ENCODE measurements around the gene CD68. TPM values are rescaled to one million over a fixed set of nuclear protein-coding genes. Genes with fewer than 3 reads are reported as not detected.

CD68 gene
- polyA plus RNA-seq, 3 donors, result 642 to 884 (median 744) TPM

DNA sequence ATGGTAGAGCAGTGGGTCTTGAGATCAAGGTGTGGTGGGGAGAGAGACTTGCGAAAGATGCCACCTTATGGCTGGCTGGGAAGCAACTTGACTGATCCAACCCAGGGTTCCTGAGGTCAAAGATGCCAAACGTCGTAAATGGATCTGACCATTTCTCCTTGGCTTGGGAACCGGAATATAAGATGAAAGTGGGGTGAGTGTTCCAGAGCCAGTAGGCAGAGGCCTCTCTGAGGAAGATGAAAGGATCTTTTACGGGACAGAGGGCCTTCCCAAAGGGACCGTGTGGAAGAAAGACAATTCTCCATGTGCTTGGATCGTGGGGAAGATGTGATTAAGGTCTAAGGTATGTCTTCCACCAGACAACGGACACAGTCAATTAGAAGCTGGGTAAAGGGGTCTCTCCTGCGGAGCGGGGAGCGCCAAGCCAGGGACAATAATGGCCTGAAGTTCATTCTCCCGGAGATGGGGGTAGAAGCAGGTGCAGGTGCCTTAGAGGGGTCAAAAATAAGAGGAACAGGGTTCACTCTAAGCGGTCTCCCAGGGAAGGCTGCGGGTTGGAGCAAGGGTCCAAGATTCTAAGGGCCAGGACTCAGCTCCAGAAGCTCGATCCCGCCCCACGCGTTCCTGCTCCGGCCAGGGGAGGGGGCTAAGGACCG, 34.5 kb downstream of the CD68 start:
- H2AFZ ChIP-seq (ENCODE audit: insufficient read depth, low read depth, low read length, poor library complexity, severe bottlenecking), result peak overlapping the region; percentile 76
- TF ChIP-seq, protein P1, sequence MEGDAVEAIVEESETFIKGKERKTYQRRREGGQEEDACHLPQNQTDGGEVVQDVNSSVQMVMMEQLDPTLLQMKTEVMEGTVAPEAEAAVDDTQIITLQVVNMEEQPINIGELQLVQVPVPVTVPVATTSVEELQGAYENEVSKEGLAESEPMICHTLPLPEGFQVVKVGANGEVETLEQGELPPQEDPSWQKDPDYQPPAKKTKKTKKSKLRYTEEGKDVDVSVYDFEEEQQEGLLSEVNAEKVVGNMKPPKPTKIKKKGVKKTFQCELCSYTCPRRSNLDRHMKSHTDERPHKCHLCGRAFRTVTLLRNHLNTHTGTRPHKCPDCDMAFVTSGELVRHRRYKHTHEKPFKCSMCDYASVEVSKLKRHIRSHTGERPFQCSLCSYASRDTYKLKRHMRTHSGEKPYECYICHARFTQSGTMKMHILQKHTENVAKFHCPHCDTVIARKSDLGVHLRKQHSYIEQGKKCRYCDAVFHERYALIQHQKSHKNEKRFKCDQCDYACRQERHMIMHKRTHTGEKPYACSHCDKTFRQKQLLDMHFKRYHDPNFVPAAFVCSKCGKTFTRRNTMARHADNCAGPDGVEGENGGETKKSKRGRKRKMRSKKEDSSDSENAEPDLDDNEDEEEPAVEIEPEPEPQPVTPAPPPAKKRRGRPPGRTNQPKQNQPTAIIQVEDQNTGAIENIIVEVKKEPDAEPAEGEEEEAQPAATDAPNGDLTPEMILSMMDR (IDR thresholded peaks at IDR 0.05), result no peak
- Mint-ChIP-seq H3K9me3 (no peaks in the 10 kb centered on the region), H3K27me3 (ENCODE audit: low read depth in 3 of 3) (peaks cover 0 to 2% (median 1%) of the 10 kb centered on the region in 3 donors), H3K27ac (peak overlapping the region; percentile 68 to 92 (median 85)), H3K4me3 (peak overlapping the region; percentile 83 to 92), H3K4me1 (peaks cover 38% of the 10 kb centered on the region), H3K36me3 (peaks cover 9 to 18% of the 10 kb centered on the region in 2 donors)
- H3K9ac ChIP-seq (ENCODE audit: insufficient read depth, low read length, poor library complexity, severe bottlenecking), result peak overlapping the region; percentile 85
- H3K36me3 ChIP-seq (replicated peaks in 1 of 2; ENCODE audit: control insufficient read depth in 1 of 2, insufficient read depth in 2 of 2, low read length in 2 of 2), result peaks cover 3 to 12% of the 10 kb centered on the region in 2 donors
- peaks cover 42% of the 10 kb centered on the region for H4K20me1 ChIP-seq (ENCODE audit: insufficient read depth, low read length)
- H3K9me3 ChIP-seq (replicated peaks in 1 of 2; ENCODE audit: control insufficient read depth in 1 of 2, insufficient read depth in 1 of 2, low read length in 2 of 2), result no peaks in the 10 kb centered on the region
- peaks cover 25 to 34% of the 10 kb centered on the region in 2 donors for H3K4me1 ChIP-seq (ENCODE audit: control insufficient read depth in 1 of 2, insufficient read depth in 2 of 2, low read length in 2 of 2)
- H3K4me3 ChIP-seq (replicated peaks in 1 of 3; ENCODE audit: low read depth in 2 of 3, low read length in 3 of 3), result peak overlapping the region; percentile 59 to 82 (median 76)
- intact Hi-C loops (cut with micrococcal nuclease), result loop anchor here in 1 of 2 donors (2.0 kb wide), 1 partner anchor 73 kb away; the partner anchor contains the start of gene TP53
- H3K79me2 ChIP-seq (ENCODE audit: insufficient read depth, low read length), result peaks cover 52% of the 10 kb centered on the region
- 12% methylated on average over 20 of the region's 20 CpGs for WGBS (ENCODE audit: insufficient coverage)
- peak overlapping the region; percentile 89 for H3K4me2 ChIP-seq (replicated peaks; ENCODE audit: extremely low read depth, low read length, poor library complexity, severe bottlenecking)
- no peaks in the 10 kb centered on the region for H3K27me3 ChIP-seq (ENCODE audit: control insufficient read depth in 2 of 2, insufficient read depth in 2 of 2, low read length in 2 of 2)
- no peak for DNase-seq
- peak overlapping the region; percentile 14 to 69 for H3K27ac ChIP-seq (ENCODE audit: low read depth in 1 of 2, low read length in 2 of 2)

DNA sequence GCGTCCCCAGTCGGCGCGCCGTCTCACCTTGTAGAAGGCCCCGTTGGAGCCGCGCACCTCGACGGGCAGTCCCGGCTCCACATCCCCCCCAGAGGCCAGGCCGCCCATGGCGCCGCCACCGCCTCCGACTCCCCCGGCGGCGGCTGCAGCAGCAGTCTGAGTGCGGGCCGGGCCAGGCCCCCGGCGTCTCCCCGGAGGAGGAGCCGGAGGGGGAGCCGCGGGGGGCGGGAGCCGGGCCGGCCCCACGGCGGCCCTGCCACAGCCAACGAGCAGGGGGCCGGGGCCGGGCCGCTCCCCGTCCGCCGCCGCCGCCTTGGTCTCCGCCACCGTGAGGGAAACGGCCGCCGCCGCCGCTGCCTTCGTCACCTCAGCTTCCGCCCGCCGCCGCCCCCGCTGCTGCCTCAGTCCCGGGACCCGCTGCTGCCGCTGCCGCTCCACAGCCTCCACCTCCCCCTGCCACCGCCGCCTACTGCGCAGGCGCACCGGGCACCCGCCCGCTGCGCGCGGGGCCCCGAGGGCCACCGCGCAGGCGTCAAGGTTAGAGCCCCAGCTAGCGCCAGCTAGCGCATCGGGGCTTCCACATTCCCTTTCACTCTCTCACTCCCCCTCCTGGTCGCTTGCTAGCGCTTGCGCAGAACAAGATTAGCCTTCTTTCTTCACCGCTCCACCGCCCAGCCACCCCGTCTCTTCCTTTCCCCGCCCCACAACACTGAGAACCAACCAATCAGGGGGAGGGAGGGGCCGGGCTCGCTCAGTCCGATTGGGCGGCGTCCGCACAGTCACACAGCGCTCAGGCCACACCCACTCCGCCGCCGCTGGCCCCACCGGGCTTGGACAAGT, 35.2 kb downstream of the CD68 start, which contains the start of gene FXR2:
Gene FXR2 (minus strand): TSS at position 473 of the 840 bp plus-strand sequence. CDS start 365 bp downstream, at position 108.
- no peaks in the 10 kb centered on the region for H3K27me3 ChIP-seq (ENCODE audit: control insufficient read depth in 2 of 2, insufficient read depth in 2 of 2, low read length in 2 of 2)
- no peaks in the 10 kb centered on the region for H3K9me3 Mint-ChIP-seq
- H3K36me3 ChIP-seq (replicated peaks in 1 of 2; ENCODE audit: control insufficient read depth in 1 of 2, insufficient read depth in 2 of 2, low read length in 2 of 2), result peaks cover 0 to 12% of the 10 kb centered on the region in 2 donors
- peak within 1 kb of the TSS; percentile 59 to 82 (median 76) for H3K4me3 ChIP-seq (replicated peaks in 1 of 3; ENCODE audit: low read depth in 2 of 3, low read length in 3 of 3)
- H3K9me3 ChIP-seq (replicated peaks in 1 of 2; ENCODE audit: control insufficient read depth in 1 of 2, insufficient read depth in 1 of 2, low read length in 2 of 2), result no peaks in the 10 kb centered on the region
- H3K27ac ChIP-seq (ENCODE audit: low read depth in 1 of 2, low read length in 2 of 2), result peak within 1 kb of the TSS; percentile 73 to 75
- peaks cover 6 to 13% of the 10 kb centered on the region in 2 donors for H3K36me3 Mint-ChIP-seq
- peak within 1 kb of the TSS; percentile 85 to 93 (median 91) for H3K27ac Mint-ChIP-seq
- peak within 1 kb of the TSS; percentile 83 to 92 for H3K4me3 Mint-ChIP-seq
- TF ChIP-seq, protein P1 (IDR thresholded peaks at IDR 0.05), result peak; percentile 36
- intact Hi-C loops (cut with micrococcal nuclease), result loop anchor here in 1 of 2 donors (2.0 kb wide), 1 partner anchor 72 kb away; the partner anchor contains the start of gene TP53
- peak within 1 kb of the TSS; percentile 80 for H2AFZ ChIP-seq (ENCODE audit: insufficient read depth, low read depth, low read length, poor library complexity, severe bottlenecking)
- H3K27me3 Mint-ChIP-seq (ENCODE audit: low read depth in 3 of 3), result peaks cover 0 to 5% (median 1%) of the 10 kb centered on the region in 3 donors
- peaks cover 35% of the 10 kb centered on the region for H3K4me1 Mint-ChIP-seq
- H3K4me2 ChIP-seq (replicated peaks; ENCODE audit: extremely low read depth, low read length, poor library complexity, severe bottlenecking), result peak within 1 kb of the TSS; percentile 89
- peaks cover 25 to 34% of the 10 kb centered on the region in 2 donors for H3K4me1 ChIP-seq (ENCODE audit: control insufficient read depth in 1 of 2, insufficient read depth in 2 of 2, low read length in 2 of 2)
- H3K9ac ChIP-seq (ENCODE audit: insufficient read depth, low read length, poor library complexity, severe bottlenecking), result peak within 1 kb of the TSS; percentile 85
- H4K20me1 ChIP-seq (ENCODE audit: insufficient read depth, low read length), result peaks cover 34% of the 10 kb centered on the region
- H3K79me2 ChIP-seq (ENCODE audit: insufficient read depth, low read length), result peaks cover 45% of the 10 kb centered on the region
- under 1% methylated on average over 80 of the region's 93 CpGs for WGBS (ENCODE audit: insufficient coverage)
- peak; percentile 99 to 100 (median 100) for DNase-seq

All from CD14-positive monocyte (primary cell).